ENCODE measurements around the gene DNAJA1.

Gene DNAJA1

DNA sequence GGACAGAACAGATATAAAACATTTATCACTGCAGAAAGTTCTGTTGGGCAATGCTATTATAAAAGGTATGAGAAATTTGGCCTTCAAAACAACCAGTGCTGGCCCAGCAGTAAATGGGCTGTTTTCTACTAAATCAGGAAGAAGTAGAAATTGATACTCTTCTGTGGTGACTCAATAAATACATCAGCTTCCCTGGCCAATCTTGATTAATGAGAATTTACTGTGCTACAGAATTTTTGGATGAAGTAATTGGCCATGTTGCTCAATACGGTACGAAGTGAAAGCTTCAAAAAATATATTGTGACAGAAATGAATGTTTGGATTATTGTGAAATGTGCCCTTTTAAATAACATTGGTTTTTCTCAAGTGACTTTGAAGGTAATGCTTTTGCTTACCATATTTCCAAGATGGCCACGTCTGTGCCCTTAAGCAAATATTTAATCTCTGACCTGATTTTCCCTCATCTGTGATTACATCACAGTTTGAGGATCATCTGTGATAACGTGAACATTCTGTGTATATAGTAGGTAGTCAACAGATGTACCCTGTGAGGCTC lies 4.2 kb downstream of the DNAJA1 start:
- DNase-seq: no peak

DNA sequence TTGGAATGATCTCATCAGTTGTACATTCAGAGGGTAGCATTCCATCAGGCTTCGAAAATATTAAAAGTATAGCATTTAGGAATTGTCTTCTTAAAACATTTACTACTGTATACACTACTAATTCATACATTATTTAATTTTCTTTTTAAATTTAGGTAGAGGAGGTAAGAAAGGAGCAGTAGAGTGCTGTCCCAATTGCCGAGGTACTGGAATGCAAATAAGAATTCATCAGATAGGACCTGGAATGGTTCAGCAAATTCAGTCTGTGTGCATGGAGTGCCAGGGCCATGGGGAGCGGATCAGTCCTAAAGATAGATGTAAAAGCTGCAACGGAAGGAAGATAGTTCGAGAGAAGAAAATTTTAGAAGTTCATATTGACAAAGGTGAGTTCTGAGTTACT lies 5.2 kb downstream of the DNAJA1 start:
- DNase-seq: no peak

DNA sequence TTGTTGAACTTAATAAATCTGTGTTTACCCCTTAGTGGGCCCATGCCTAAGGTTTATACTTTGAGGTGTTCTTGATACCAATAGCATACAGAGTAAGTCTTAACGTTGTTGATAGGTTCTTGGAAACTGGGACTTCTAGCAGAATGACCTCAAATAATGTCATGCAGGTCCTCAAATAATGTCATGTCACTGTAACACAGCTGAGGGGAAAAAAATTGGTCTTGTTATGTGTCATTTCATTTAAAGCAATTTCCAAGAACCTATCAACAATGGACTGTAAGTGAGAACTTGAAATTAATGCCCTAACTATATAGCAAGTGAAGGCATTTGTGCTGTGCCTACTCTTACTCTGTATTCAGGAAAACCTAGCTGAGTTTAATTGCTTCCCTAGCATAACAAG lies 7.2 kb downstream of the DNAJA1 start:
- DNase-seq: no peak

DNA sequence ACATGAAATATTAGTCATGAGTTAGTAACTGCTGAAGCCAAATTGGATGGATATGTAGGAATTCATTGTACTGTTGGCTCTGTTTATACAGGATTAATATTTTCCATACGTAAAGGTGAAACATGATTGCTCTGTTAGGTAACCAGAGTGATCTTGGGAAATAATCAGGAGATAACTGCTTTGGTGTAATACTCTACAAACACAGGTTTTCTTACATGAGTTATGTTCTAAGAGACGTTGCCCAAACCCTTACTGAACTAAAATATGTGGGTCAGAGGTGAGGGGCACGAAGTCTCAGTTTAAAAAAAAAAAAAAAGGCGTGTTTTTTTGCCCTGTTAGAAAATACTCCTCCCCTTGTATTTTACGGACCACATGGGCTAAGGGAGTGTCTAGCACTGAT lies 7.8 kb downstream of the DNAJA1 start:
- no peak for DNase-seq

DNA sequence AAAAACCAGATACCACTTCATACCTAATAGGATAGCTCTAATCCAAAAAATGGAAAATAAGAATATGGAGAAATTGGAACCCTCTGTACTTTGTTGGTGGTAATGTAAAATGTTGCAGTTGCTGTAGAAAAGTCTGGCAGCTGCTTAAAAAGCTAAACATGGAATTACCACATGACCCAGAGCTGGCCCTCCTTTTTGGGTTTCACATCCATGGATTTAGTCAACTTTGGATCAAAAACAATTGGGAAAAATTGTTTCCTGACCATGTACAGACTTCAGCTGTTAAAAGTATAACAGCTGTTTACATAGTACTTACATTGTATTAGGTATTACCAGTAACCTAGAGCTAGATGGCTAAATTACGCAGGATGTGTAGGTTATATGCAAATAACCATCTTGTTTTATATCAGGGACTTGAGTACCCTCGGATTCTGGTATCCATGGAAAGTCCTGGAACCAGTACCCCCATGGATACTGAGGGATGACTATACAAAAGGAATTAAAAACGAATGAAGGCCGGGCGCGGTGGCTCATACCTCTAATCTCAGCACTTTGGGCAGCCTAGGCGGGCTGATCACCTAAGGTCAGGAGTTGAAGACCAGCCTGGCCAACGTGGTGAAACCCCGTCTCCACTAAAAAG lies 15.8 kb downstream of the DNAJA1 start:
- no peak for DNase-seq

DNA sequence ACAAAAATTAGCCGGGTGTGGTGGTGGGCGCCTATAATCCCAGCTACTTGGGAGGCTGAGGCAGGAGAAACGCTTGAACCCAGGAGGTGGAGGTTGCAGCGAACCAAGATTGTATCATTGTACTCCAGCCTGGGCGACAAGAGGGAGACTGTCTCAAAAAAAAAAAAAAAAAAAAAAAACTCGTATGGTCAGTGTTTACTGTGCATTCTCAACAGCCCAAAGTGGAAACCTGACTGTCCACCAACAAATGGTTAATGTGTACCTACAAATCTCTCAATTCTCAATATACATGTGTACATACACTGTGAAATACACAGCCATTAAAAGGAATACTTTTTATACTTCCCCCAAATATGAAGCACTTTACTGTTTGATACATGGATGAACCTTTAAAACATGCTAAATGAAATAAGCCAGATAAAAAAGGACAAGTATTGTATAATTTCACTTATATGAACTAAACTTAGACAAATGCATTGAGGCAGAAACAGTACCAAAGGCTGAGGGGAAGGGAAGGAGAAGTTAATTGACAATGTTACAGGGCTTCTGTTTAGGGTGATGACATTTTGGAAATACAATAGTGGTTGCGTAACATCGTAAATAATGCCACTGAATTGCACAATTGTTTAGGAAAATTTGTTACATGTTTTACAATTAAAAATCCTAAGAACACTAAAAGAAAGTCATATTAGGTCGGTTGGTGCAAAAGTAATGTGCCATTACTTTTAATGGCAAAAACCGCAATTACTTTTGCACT lies 16.5 kb downstream of the DNAJA1 start:
- no peak for DNase-seq

DNA sequence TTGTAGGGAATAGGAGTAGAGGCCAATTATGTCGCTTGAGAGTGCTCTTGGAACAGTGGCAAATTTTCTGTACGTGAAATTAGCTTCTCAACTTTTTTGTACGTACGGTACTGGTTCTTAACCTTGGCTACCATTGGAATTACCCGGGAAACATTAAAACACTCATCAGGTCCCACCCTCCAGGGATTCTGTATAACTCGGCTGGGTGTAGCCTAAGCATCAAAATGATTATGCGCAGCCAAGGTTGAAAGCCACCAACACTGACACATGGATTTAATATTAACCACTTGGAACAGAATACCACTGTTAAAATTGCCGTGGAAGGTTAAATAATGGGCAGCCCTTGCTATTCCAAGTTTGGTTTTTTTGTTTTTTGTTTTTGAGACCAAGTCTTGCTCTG lies 17.4 kb downstream of the DNAJA1 start:
- no peak for DNase-seq

DNA sequence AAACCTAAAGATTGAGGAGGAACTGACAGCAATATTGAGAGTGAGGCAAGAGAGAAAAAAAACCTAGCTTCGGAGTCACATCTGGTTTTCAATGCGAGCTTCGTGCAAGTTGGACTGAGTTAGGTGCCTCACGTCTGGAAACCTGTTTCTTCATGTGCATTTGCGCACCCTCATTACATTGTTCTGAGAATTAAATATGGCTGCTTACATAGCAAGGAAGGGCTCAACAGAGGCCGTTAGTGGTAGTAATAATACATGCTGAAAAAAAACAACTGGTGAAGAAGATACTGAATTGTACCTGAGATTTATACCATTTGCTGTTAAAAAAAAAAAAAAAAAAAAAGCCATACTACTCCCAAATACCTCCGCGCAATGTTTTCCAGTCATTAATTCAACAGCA lies 18.6 kb downstream of the DNAJA1 start:
- no peak for DNase-seq

DNA sequence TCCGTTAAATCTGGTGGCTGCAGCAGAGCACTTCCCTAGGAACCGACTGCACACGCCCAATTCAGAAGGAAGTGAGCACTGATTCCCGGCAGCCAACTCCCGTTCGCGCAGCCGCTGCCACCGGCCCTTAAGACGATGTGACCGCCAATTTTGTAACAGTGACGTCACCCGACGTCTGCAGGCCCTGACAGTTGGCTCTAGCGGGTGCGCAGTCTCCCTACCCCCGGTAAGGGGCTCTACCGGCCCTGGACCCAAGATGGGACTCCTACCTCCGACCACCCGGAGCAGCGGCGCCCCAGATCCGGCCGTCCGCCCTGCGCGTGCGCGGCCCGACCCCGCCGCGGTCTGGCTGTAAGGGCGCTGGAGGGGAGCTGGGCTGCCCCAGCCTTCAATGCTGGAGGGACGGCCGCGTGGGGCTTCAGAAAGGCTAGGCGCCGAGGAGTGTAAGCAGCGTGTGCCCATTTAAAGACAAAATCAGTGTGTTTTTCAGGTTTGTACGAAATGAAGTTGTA lies 19.1 kb downstream of the DNAJA1 start:
- peak; percentile 30 to 32 for DNase-seq

DNA sequence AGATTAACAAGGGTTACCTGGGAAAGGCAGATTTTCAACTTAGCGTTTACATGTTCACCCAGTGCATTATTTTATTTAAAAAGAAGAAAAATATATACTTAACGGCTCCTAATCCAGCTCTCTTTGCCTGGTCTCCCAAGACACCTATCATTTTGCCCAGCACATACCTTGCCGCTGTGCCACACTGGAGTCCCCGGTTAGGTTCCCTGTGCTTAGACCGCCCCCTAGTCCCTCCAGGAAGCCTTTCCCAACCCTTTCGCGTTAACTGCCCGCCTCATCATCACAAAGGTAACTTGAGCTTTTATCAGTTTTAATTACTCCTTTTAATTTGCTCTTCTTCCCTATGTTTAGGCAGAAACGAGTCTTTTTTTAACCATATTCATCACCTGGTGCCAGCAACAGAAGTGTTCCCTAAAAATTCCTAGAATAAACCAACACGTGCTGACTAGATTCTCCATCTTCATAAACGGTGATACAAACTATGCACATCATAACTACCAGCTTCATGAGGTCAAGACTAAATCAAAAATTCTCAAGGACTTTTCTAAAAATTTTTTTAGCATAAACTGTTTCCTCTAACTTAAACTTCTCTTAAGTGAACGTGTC lies 19.7 kb downstream of the DNAJA1 start:
- no peak for DNase-seq

DNA sequence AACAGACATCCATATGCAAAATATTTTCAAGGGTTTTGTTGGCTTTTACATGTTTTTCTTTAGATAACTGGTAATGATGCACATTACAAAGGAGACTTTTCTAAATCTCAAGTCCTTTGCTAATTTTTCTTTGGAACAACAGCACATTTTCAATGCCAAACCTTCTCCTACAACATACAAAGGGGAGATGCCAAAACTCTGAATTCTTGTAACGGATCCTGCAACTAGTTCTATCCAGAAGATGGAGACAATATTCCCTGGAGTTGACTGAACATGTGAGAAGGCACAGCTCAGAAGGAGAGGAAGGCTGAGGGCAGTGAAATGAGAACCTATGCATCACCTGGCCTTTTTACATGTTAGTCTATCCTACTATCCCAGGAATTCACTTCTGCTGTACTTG lies 21.0 kb downstream of the DNAJA1 start:
- DNase-seq: no peak

DNA sequence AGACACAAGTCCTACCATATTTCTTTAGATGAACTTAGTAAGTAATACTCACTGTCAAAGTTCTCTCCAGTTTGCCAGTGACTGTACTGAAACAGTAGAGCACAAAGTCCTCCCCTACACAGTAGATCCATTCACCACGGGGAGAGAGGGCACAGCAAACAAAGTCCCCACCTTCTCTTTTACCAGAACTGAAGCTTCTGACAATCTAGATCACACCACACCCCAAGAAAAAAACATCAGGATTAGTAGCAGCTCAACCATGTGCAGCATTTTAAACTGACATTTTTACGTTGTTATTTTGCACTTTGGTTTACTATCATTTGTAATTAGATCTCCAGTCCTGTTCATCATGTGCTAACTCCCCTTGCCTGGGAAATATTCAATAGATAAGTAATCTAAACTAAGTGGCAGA lies 23.0 kb downstream of the DNAJA1 start:
- DNase-seq: no peak

DNA sequence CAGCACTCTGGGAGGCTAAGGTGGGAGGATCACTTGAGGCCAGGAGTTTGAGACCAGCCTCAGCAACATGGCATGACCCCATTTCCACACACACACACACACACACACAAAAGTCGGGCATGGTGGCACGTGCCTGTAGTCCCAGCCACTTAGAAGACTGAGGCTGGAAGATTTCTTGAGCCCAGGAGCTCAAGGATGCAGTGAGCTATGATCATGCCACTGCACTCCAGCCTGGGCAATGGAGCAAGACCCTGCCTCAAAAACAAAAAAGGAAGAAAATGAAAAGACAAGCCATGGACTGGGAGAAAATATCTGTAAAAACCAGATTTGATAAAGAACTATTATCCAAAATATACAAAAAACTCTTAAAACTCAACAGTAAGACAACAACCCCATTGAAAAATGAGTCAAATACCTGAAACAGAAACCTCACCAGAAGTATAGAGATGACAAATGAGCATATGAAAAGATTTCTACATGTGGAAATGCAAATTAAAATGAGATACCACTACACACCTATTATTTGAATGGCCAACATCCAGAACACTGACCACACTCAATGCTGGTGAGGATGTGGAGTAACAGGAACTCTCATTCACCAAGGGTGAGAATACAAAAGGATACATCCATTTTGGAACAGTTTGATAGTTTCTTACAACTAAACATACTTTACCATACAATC lies 24.7 kb downstream of the DNAJA1 start:
- no peak for DNase-seq

DNA sequence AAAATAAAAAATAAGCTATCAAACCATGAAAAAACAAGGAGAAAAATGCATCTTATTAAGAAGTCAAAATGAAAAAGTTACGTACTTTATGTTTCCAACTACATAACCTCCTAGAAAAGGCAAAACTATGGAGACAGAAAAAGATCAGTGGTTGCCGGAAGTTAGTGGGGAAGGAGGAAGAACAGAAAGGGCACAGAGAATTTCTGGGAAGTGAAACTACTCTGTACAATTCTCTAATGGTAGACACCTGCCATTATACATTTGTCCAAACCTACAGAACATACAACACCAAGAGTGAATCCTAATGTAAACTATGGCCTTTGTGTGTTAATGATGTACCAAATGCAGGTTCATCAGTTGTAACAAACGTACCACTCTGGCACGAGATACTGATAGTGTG lies 26.1 kb downstream of the DNAJA1 start:
- no peak for DNase-seq

DNA sequence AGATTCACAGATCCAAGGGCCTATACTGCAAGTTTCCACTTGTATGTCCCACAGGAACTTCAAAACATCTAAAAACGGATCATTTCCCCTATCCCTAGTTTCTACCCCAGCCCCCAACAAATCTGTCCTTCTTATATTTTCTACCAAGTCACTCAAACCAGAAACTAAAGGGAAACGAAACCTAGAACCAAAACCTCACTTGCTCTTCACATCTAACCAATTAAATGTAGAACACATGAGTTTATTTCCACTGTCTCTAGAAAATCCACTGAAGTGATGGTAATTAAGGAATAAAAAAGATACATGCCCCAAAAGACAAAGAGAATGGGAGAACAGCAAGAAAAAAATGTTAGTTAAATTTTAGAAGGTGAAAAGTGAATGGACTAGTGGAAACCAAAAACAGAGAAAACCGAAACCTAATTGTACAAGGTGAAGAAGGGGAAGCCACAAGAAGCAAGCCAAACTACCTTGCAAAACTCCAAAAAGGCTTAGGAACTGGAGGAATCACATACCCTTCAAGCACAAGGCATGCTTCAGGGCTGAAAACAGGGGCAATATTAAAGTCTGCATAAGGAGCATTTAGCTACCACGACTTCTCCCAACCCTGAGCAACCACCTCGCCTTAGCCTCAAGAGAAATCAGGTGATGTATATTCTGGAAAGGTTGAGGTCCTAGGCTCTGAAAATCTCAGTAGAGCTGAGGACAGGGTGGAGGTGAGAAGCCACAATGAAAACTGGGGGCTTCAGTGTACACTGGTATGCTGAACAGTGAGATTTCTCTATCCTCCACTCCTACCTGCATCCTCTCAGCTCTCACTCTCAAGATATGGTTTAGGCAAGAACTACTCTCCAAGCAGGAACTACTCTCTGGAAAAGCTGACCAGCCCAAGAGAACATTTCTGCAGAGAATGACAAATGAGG lies 40.3 kb downstream of the DNAJA1 start:
- no peak for DNase-seq

DNA sequence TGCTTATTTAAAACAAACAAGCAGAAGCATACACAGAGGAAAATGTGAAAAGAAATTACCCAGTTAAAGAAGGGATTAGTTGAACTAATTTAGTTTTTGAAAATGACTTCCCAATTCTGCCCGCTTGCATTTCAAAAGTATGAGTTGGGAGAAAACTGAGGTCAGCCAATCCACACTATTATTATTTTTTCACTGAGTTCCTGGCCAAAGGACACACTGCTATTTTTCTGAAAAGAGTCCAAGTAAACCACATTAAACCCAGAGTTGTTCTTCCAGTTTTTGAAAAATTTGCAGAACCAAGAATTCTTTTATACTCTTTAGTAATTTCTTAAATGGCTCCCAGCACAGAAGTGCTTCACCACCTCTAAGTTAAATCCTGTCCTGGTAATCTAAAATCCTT lies 43.9 kb downstream of the DNAJA1 start:
- no peak for DNase-seq

DNA sequence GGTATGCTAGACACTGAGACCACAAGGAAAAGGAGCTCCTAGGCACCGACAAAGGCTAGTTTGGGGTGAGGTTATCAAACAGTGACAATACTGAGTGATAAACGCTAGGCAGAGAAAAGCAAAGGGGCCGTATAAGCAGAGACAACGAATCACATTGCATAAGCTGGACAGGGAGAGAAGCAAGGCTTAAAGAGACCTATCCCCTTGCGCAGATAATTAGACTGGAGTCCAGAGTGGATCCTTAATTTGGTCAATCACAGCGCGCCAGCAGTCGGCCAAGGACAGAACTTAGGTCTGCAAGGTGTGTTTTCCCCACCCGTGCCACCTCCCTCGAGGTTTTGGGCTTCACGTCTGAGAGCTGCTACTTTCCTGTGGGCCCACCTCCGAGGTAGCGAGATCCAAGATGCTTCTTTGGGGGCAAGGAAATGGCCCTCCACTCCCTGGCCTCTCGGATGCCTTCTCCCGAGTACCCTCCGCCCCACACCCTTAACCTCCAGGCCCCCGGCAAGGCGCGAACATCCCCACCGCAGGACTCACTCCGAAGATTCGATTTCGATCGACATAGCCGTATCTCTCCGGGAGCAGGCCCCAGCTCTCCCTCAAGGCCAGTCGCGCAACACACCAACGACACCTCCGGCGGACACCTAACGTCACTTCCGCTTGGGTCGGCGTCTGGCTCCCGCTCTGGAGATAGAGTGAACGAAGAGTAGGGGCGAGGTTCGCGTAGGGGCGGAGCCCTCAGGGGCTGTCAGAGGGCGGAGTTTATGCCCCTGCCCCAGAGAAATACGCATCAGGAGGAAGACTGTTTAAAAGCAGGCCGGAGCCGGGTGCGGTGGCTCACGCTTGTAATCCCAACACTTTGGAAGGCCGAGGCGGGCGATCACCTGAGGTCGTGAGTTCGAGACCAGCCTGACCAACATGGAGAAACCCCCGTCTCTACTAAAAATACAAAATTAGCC lies 51.3 kb downstream of the DNAJA1 start, which contains the start of gene SMU1:
Gene SMU1 (minus strand): TSS at position 629 of the 959 bp plus-strand sequence. CDS start 66 bp downstream, at position 563.
- peak; percentile 91 to 94 for DNase-seq

DNA sequence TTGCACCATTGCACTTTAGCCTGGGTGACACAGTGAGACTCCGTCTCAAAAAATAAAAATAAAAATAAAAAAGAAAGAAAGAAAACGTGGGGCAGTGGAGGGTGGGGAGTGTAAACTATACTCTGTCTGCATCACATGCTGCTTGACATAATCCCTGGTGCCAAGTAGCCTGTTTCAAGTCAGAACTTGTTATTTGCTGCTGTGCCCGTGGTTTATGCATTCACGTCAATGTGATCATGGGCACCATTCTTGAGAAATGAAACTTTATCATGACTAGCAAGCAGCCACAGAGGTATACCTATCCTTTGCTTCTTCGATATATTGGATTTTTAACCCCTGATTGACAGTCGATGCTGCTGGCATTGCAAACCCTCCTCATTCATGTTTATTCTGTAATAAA lies 55.5 kb downstream of the DNAJA1 start:
- no peak for DNase-seq

DNA sequence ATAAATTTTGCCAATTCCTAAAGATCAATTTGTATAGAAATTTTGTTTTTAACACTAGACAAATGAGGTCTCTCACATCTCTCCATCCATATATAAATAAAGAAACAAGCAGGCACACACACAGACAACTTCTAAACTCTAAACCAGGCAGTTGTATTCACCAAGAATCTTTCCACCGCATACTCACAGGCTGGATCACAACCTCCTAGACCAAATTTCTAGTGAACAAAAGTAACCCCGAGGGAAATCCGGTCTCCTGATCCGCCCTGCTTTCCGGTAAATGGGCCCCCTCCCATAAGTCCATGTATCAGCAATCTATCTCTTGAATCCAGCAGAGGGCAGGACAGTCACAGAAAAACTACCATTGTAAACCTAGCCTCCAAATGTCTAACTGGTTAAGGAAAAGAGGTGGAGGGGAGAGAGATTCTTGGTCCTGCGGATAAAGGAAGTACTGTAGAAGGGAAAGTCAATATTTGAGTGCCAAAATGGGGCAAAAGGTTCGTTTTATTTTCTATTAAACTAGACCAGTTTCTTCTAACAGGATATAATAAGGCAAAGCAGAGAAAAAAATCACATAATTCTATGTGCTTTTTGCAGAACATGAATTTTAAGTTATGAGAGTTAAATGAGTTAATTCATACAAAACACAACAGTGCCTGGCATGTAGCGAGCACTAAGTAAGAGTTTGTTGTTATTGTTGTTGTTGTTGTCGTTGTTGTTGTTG lies 56.2 kb downstream of the DNAJA1 start:
- peak; percentile 57 to 63 for DNase-seq

DNA sequence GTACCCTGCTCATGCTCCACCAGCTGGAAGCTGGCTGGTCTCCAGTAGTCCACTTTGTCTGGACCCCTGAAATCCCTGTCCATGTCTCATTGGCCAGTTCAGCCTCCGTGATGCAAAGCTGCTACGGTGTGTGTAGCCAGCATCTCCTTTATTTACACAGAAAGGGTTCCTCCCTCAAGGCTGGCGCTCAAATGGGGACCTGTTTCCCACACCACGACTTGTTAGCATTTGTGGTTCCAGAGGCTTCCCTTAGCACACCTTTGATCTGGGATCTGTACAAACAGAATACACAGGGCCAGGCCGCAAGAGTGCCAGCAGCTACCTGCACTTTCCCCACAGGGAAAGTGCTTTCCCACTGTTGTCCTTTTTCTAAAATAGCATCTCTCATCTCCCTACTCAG lies 57.1 kb downstream of the DNAJA1 start:
- DNase-seq: no peak
